ENCODE data around the gene SLC17A2.

- TF ChIP-seq POLR2A (IDR thresholded peaks at IDR 0.05) (no peak), CTCF (IDR thresholded peaks at IDR 0.05) (no peak)
These were observed 49.9 kb downstream of the SLC17A2 start for GRCh38 chr6:25880601-25881000.
